Measurements from ENCODE around the gene RUNX3. TPM values are rescaled to one million over a fixed set of nuclear protein-coding genes. Genes with fewer than 3 reads are reported as not detected.

RUNX3 gene
- total and polyA plus RNA-seq, 2 of the 8 experiments (the other 6 are each of a cell fraction or from before 2014, with no cell fraction given), result 0.62 to 0.82 TPM

GRCh38 chr1:24865587-24865986 is 64.5 kb downstream of the RUNX3 start:
- H4K8ac ChIP-seq (ENCODE audit: extremely low read depth, insufficient read depth, low read length), result no peak overlapping the region
- ChIA-PET POLR2A (ENCODE audit: partially characterized antibody) (no interaction called here), CTCF (ENCODE audit: partially characterized antibody) (interaction anchor here (5.8 kb wide), 1 partner anchor 32 kb away, joined by 26 read pairs; no protein-coding TSS in a partner anchor)
- H4K5ac ChIP-seq (ENCODE audit: insufficient read length, low read depth, low read length), result no peak overlapping the region
- no peak for DNase-seq (ENCODE audit: low read depth in 1 of 2, low spot score in 2 of 2)
- no peak overlapping the region for H3K18ac ChIP-seq (ENCODE audit: extremely low read depth, low read length)
- peaks cover 0 to 6% (median 0%) of the 10 kb centered on the region in 4 experiments; a peak in 2 of 7 replicates for H3K27me3 ChIP-seq (replicated peaks in 1 of 4; ENCODE audit: control insufficient read depth in 3 of 4, extremely low read depth in 1 of 4, insufficient read depth in 3 of 4, low read length in 3 of 4)
- H3K4me1 ChIP-seq (replicated peaks in 1 of 4; ENCODE audit: control insufficient read depth in 3 of 4, insufficient read depth in 4 of 4, low read length in 3 of 4), result peaks cover 0 to 4% (median 4%) of the 10 kb centered on the region in 4 experiments; a peak in 3 of 7 replicates
- no peaks in the 10 kb centered on the region for H3K36me3 ChIP-seq (ENCODE audit: control insufficient read depth in 2 of 4, insufficient read depth in 4 of 4, low read length in 3 of 4)
- no peaks in the 10 kb centered on the region for H3K79me2 ChIP-seq (ENCODE audit: control insufficient read depth in 1 of 2, insufficient read depth in 2 of 2, low read length in 2 of 2)
- H2BK15ac ChIP-seq (ENCODE audit: low read length), result no peak overlapping the region
- H3K56ac ChIP-seq (replicated peaks; ENCODE audit: insufficient read length, low read depth, low read length), result no peak overlapping the region
- H2AK5ac ChIP-seq (ENCODE audit: low read depth, low read length), result no peak overlapping the region
- no peak overlapping the region for H3K23ac ChIP-seq (ENCODE audit: insufficient read length)
- no peaks in the 10 kb centered on the region for H3K23me2 ChIP-seq (ENCODE audit: low read depth, low read length)
- no peak overlapping the region for H3K4me2 ChIP-seq (ENCODE audit: insufficient read depth in 1 of 2, low read depth in 2 of 2, low read length in 2 of 2)
- H3K27ac ChIP-seq (ENCODE audit: low read depth, low read length), result no peak overlapping the region
- H4K20me1 ChIP-seq (replicated peaks in 1 of 2; ENCODE audit: control insufficient read depth in 1 of 2, insufficient read depth in 2 of 2, low read length in 2 of 2), result no peaks in the 10 kb centered on the region
- no peak overlapping the region for H2BK12ac ChIP-seq (ENCODE audit: low read depth, low read length)
- H2BK120ac ChIP-seq (replicated peaks; ENCODE audit: low read depth, low read length), result no peak overlapping the region
- H2BK20ac ChIP-seq (ENCODE audit: low read length), result no peak overlapping the region
- no peaks in the 10 kb centered on the region for H3K79me1 ChIP-seq (ENCODE audit: low read depth, low read length)
- H3K9ac ChIP-seq (replicated peaks in 1 of 4; ENCODE audit: extremely low read depth in 1 of 4, low read depth in 3 of 4, low read length in 3 of 4), result no peak overlapping the region
- no peak overlapping the region for H3K4ac ChIP-seq (replicated peaks; ENCODE audit: insufficient read length, low read depth, low read length)
- H2AFZ ChIP-seq (ENCODE audit: low read length), result no peak overlapping the region
- H3K9me3 ChIP-seq (ENCODE audit: insufficient read depth in 2 of 2, low read depth in 1 of 2, low read length in 1 of 2), result no peaks in the 10 kb centered on the region
- no peak overlapping the region for H3K4me3 ChIP-seq (ENCODE audit: extremely low read depth in 1 of 4, insufficient read depth in 2 of 4, low read depth in 3 of 4, low read length in 4 of 4)
- 93% methylated on average over 3 of the region's 3 CpGs; no CpG with 5 or more reads in 1 of the 2 experiments for WGBS, 2 experiments (ENCODE audit: extremely low coverage in 1 of 2, insufficient coverage in 1 of 2, insufficient read length in 1 of 2, insufficient replicate concordance in 2 of 2, low coverage in 1 of 2, low lambda C conversion rate in 2 of 2, missing lambda C conversion rate in 1 of 2)
- no peak overlapping the region for H4K91ac ChIP-seq (replicated peaks; ENCODE audit: insufficient read length, low read length)
- H3K14ac ChIP-seq (ENCODE audit: insufficient read length), result no peak overlapping the region
- no peak overlapping the region for H2BK5ac ChIP-seq (ENCODE audit: low read depth, low read length)
- FAIRE-seq, result no peak
- TF ChIP-seq, protein P1, sequence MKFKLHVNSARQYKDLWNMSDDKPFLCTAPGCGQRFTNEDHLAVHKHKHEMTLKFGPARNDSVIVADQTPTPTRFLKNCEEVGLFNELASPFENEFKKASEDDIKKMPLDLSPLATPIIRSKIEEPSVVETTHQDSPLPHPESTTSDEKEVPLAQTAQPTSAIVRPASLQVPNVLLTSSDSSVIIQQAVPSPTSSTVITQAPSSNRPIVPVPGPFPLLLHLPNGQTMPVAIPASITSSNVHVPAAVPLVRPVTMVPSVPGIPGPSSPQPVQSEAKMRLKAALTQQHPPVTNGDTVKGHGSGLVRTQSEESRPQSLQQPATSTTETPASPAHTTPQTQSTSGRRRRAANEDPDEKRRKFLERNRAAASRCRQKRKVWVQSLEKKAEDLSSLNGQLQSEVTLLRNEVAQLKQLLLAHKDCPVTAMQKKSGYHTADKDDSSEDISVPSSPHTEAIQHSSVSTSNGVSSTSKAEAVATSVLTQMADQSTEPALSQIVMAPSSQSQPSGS (IDR thresholded peaks at IDR 0.05; ENCODE audit: low read length), result no peak
- TF ChIP-seq GABPA (IDR thresholded peaks at IDR 0.05; ENCODE audit: borderline replicate concordance, insufficient read depth, low read length) (no peak), TAF7 (optimal IDR thresholded peaks at IDR 0.05; ENCODE audit: borderline replicate concordance, low read depth, low read length) (no peak), SUZ12 (IDR thresholded peaks at IDR 0.05; ENCODE audit: low read length) (no peak), MAFK (IDR thresholded peaks at IDR 0.05; ENCODE audit: low read depth, low read length) (no peak), SIRT6 (IDR thresholded peaks at IDR 0.05; ENCODE audit: low read length) (no peak), NRF1 (IDR thresholded peaks at IDR 0.05; ENCODE audit: low read depth, low read length) (no peak), BRCA1 (IDR thresholded peaks at IDR 0.05; ENCODE audit: low read depth, low read length) (no peak), RAD21 (IDR thresholded peaks at IDR 0.05 in 1 of 2, conservative IDR thresholded peaks at IDR 0.05 in 1 of 2; ENCODE audit: low read depth in 2 of 2, low read length in 2 of 2) (no peak), TBP (IDR thresholded peaks at IDR 0.05; ENCODE audit: low read depth, low read length) (no peak)

Data from H1 (cell line).